ENCODE data around the gene OPA1. TPM values are rescaled to one million over a fixed set of nuclear protein-coding genes. Genes with fewer than 3 reads are reported as not detected.

Gene OPA1
- total and polyA plus RNA-seq, 4 donors: 13.2 to 54.5 (median 33.4) TPM

DNA sequence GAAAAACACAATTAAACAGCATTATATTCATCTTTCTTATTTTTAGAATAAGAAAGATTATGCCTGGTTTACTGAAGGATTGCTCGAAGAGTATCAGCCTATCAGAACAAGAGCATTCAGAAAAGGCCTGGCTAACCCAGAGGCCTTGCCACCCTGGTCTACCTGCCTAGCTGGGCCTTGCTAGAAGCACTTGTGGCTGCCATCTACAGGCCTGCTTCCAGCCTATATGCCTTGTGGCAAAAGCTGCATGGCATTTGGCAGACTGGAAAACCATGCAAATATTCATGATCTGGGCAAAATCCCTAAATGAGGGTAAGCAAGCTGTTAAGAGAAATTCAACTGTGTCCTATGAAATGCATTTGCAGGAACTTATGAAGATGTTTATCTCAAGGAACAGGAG is 29.0 kb upstream of the OPA1 start:
- H3K4me1 ChIP-seq (ENCODE audit: control insufficient read depth in 4 of 4, insufficient read depth in 4 of 4, low read length in 3 of 4): no peaks in the 10 kb centered on the region
- TF ChIP-seq FOXA2 (IDR thresholded peaks at IDR 0.05) (no peak), CTCF (IDR thresholded peaks at IDR 0.05; ENCODE audit: low read depth, low read length, missing input control) (peak; percentile 19), RAD21 (IDR thresholded peaks at IDR 0.05) (peak; percentile 58 to 64)
- H3K9me3 ChIP-seq (ENCODE audit: control insufficient read depth in 4 of 4, low read length in 3 of 4): no peaks in the 10 kb centered on the region
- H3K4me3 ChIP-seq (ENCODE audit: low read depth in 1 of 3, low read length in 3 of 3): no peak overlapping the region
- H3K27me3 ChIP-seq (ENCODE audit: control insufficient read depth in 4 of 4, insufficient read depth in 4 of 4, low read length in 3 of 4): no peaks in the 10 kb centered on the region
- H3K9ac ChIP-seq (ENCODE audit: low read depth in 1 of 2, low read length in 2 of 2): no peak overlapping the region
- H3K36me3 ChIP-seq (ENCODE audit: control insufficient read depth in 4 of 4, insufficient read depth in 3 of 4, low read depth in 1 of 4, low read length in 3 of 4): no peaks in the 10 kb centered on the region
- no peak overlapping the region for H3K27ac ChIP-seq (ENCODE audit: low read depth in 1 of 2, low read length in 2 of 2)
- 84% methylated on average over 1 of the region's 1 CpG for WGBS
- no peak for DNase-seq (ENCODE audit: low spot score)

GRCh38 chr3:193569119-193569518 is 23.9 kb upstream of the OPA1 start:
- Histone ChIP-seq H3K9ac (ENCODE audit: low read depth in 1 of 2, low read length in 2 of 2) (no peak overlapping the region), H3K27me3 (ENCODE audit: control insufficient read depth in 4 of 4, insufficient read depth in 4 of 4, low read length in 3 of 4) (no peaks in the 10 kb centered on the region), H3K4me1 (ENCODE audit: control insufficient read depth in 4 of 4, insufficient read depth in 4 of 4, low read length in 3 of 4) (no peaks in the 10 kb centered on the region), H3K9me3 (ENCODE audit: control insufficient read depth in 4 of 4, low read length in 3 of 4) (no peaks in the 10 kb centered on the region), H3K36me3 (ENCODE audit: control insufficient read depth in 4 of 4, insufficient read depth in 3 of 4, low read depth in 1 of 4, low read length in 3 of 4) (no peaks in the 10 kb centered on the region), H3K4me3 (ENCODE audit: low read depth in 1 of 3, low read length in 3 of 3) (no peak overlapping the region), H3K27ac (ENCODE audit: low read depth in 1 of 2, low read length in 2 of 2) (no peak overlapping the region)
- TF ChIP-seq YY1 (IDR thresholded peaks at IDR 0.05) (no peak), HNF4A (conservative IDR thresholded peaks at IDR 0.05) (no peak), NR2F2 (IDR thresholded peaks at IDR 0.05) (no peak), FOXA2 (IDR thresholded peaks at IDR 0.05) (no peak), HNF4G (IDR thresholded peaks at IDR 0.05) (no peak), FOXA1 (IDR thresholded peaks at IDR 0.05) (no peak), RAD21 (IDR thresholded peaks at IDR 0.05) (no peak), RXRA (IDR thresholded peaks at IDR 0.05) (no peak), EGR1 (IDR thresholded peaks at IDR 0.05; ENCODE audit: low read depth in 2 of 2) (no peak), GABPA (IDR thresholded peaks at IDR 0.05 in 1 of 2, conservative IDR thresholded peaks at IDR 0.05 in 1 of 2) (no peak), TAF1 (conservative IDR thresholded peaks at IDR 0.05) (no peak), MAX (IDR thresholded peaks at IDR 0.05) (no peak), JUND (IDR thresholded peaks at IDR 0.05) (no peak), CTCF (IDR thresholded peaks at IDR 0.05; ENCODE audit: low read depth, low read length, missing input control) (no peak), SP1 (IDR thresholded peaks at IDR 0.05) (no peak)
- TF ChIP-seq, protein P1, sequence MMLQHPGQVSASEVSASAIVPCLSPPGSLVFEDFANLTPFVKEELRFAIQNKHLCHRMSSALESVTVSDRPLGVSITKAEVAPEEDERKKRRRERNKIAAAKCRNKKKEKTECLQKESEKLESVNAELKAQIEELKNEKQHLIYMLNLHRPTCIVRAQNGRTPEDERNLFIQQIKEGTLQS (IDR thresholded peaks at IDR 0.05): no peak
- TF ChIP-seq, protein P2, sequence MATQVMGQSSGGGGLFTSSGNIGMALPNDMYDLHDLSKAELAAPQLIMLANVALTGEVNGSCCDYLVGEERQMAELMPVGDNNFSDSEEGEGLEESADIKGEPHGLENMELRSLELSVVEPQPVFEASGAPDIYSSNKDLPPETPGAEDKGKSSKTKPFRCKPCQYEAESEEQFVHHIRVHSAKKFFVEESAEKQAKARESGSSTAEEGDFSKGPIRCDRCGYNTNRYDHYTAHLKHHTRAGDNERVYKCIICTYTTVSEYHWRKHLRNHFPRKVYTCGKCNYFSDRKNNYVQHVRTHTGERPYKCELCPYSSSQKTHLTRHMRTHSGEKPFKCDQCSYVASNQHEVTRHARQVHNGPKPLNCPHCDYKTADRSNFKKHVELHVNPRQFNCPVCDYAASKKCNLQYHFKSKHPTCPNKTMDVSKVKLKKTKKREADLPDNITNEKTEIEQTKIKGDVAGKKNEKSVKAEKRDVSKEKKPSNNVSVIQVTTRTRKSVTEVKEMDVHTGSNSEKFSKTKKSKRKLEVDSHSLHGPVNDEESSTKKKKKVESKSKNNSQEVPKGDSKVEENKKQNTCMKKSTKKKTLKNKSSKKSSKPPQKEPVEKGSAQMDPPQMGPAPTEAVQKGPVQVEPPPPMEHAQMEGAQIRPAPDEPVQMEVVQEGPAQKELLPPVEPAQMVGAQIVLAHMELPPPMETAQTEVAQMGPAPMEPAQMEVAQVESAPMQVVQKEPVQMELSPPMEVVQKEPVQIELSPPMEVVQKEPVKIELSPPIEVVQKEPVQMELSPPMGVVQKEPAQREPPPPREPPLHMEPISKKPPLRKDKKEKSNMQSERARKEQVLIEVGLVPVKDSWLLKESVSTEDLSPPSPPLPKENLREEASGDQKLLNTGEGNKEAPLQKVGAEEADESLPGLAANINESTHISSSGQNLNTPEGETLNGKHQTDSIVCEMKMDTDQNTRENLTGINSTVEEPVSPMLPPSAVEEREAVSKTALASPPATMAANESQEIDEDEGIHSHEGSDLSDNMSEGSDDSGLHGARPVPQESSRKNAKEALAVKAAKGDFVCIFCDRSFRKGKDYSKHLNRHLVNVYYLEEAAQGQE (IDR thresholded peaks at IDR 0.05): no peak
- no peak for DNase-seq (ENCODE audit: low spot score)
- WGBS: 86% methylated on average over 2 of the region's 2 CpGs
